Neural progenitor cell (in vitro differentiated cells): ENCODE results near the gene MACROH2A2.

Experiments used
- EZH2 ChIP-seq: fragments of 200-600 bp; sonication (generic); IDR thresholded peaks from 2 replicates; pipeline ENCODE4 v1.6.1; 2017; ENCODE audit warnings: antibody characterized with exemption, mild to moderate bottlenecking, moderate library complexity
- EZH2phosphoT487 ChIP-seq: fragments of 200-600 bp; sonication (generic); IDR thresholded peaks from 2 replicates; pipeline ENCODE4 v1.6.1; 2017; ENCODE audit warnings: antibody characterized with exemption
- TF ChIP-seq, protein P1 (sequence below): fragments of 200-600 bp; sonication (generic); IDR thresholded peaks from 2 replicates; pipeline ENCODE4 v1.5.1; 2017; ENCODE audit warnings: antibody characterized with exemption, mild to moderate bottlenecking

DNA sequence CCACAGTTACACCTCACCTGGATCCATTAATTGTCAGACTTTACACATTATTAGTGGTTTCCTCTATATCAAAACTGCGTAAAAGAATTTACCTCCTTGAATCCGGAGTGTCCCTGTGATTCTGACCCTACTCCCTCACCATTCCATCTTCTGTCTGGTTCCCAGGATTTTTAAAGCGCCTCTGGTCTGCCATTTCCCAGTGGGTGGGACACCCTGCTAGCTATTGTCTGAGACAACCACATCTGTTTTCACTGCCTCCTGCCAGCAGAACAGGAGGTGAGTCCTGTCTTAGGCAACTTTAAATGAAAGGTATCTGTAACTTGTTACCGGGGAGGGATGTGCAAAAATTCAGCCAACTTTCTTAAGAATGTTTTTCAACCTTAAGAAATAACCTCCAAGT, 2.3 kb downstream of the MACROH2A2 start:
- TF ChIP-seq EZH2phosphoT487 (no peak), EZH2 (no peak)
- TF ChIP-seq, protein P1, sequence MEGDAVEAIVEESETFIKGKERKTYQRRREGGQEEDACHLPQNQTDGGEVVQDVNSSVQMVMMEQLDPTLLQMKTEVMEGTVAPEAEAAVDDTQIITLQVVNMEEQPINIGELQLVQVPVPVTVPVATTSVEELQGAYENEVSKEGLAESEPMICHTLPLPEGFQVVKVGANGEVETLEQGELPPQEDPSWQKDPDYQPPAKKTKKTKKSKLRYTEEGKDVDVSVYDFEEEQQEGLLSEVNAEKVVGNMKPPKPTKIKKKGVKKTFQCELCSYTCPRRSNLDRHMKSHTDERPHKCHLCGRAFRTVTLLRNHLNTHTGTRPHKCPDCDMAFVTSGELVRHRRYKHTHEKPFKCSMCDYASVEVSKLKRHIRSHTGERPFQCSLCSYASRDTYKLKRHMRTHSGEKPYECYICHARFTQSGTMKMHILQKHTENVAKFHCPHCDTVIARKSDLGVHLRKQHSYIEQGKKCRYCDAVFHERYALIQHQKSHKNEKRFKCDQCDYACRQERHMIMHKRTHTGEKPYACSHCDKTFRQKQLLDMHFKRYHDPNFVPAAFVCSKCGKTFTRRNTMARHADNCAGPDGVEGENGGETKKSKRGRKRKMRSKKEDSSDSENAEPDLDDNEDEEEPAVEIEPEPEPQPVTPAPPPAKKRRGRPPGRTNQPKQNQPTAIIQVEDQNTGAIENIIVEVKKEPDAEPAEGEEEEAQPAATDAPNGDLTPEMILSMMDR: no peak
